T-cell (primary cell): ENCODE measurements around the gene HECTD4. TPM values are rescaled to one million over a fixed set of nuclear protein-coding genes. Genes with fewer than 3 reads are reported as not detected.
"Not testable (repeated sequence)": the region's sequence is repeated elsewhere in the genome, so short reads cannot be mapped to it uniquely, and the experiment has no call there.

ENCODE experiments used
- ATAC-seq, 4 experiments: fragments of 200-7000 bp in 3 of 4; fragments of 150-1000 bp in 1 of 4; cut with Tn5 transposase; replicated peaks in 1 of 4; 1 replicate in 3 of 4; 2 replicates in 1 of 4; pipeline ENCODE4 v1.10.0; 2021; ENCODE audit warnings: moderate library complexity in 3 of 4, mild to moderate bottlenecking in 2 of 4, moderate number of reproducible peaks in 1 of 4
- CTCF ChIA-PET, 2 donors: fragments of 300-600 bp; sonication (Branson Sonifier 250); formaldehyde crosslinking; loops; one replicate each; lab custom pipeline; 2022; ENCODE audit warnings: antibody characterized with exemption in 2 of 2; lab: Charles Lee
- POLR2A ChIA-PET, 2 donors: fragments of 300-600 bp; sonication (Branson Sonifier 250); formaldehyde crosslinking; loops; one replicate each; lab custom pipeline; 2022; ENCODE audit warnings: antibody characterized with exemption in 2 of 2; lab: Charles Lee
- DNase-seq, 35 experiments: peaks; one replicate each; pipeline versions ENCODE4 v3.0.0 to v3.0.0-alpha.2; 2013 to 2023
- H3K27ac ChIP-seq: one replicate; pipeline ENCODE4 v1.5.1; 2013; ENCODE audit warnings: low read length
- H3K27me3 ChIP-seq, 2 experiments: replicated peaks in 1 of 2; 1 replicate in 1 of 2; 2 replicates in 1 of 2; pipeline versions ENCODE4 v1.6.1 to v1.7.0; 2013; ENCODE audit warnings: low read length in 1 of 2, mixed read lengths in 1 of 2; ENCODE audit not compliant: control insufficient read depth in 2 of 2, insufficient read depth in 2 of 2; ENCODE audit errors: extremely low read depth in 1 of 2
- H3K36me3 ChIP-seq, 2 donors: 1 replicate in 1 of 2; 2 replicates in 1 of 2; pipeline versions ENCODE4 v1.6.1 to v1.7.0; 2013; ENCODE audit warnings: low read length in 1 of 2; ENCODE audit not compliant: control insufficient read depth in 2 of 2, insufficient read depth in 1 of 2; ENCODE audit errors: extremely low read depth in 1 of 2
- H3K4me1 ChIP-seq, 2 experiments: 1 replicate in 1 of 2; 2 replicates in 1 of 2; pipeline versions ENCODE4 v1.6.1 to v1.7.0; 2013; ENCODE audit warnings: low read length in 2 of 2, mixed read lengths in 1 of 2; ENCODE audit not compliant: insufficient read depth in 2 of 2, control insufficient read depth in 1 of 2; ENCODE audit errors: extremely low read depth in 1 of 2
- H3K4me3 ChIP-seq, 2 donors: 1 replicate in 1 of 2; 2 replicates in 1 of 2; pipeline versions ENCODE4 v1.5.1 to v1.7.0; 2013; ENCODE audit warnings: mild to moderate bottlenecking in 2 of 2, low read length in 1 of 2, moderate library complexity in 1 of 2; ENCODE audit not compliant: control insufficient read depth in 1 of 2; ENCODE audit errors: extremely low read depth in 1 of 2
- H3K9me3 ChIP-seq: 2 replicates; pipeline ENCODE4 v1.7.0; 2013
- H3K27ac Mint-ChIP-seq, 2 donors: one replicate each; pipeline ENCODE4 v1.8.0; 2020 to 2021; ENCODE audit warnings: mild to moderate bottlenecking in 2 of 2, mixed read lengths in 2 of 2
- H3K27me3 Mint-ChIP-seq, 2 donors: one replicate each; pipeline ENCODE4 v1.8.0; 2021 to 2022; ENCODE audit warnings: mixed read lengths in 2 of 2
- H3K36me3 Mint-ChIP-seq: one replicate; pipeline ENCODE4 v1.8.0; 2021; ENCODE audit warnings: mixed read lengths
- H3K4me1 Mint-ChIP-seq, 3 donors: one replicate each; pipeline ENCODE4 v1.8.0; 2020 to 2022; ENCODE audit warnings: mixed read lengths in 3 of 3, mild to moderate bottlenecking in 1 of 3
- H3K4me3 Mint-ChIP-seq, 3 donors: one replicate each; pipeline ENCODE4 v1.8.0; 2020 to 2022; ENCODE audit warnings: mild to moderate bottlenecking in 3 of 3, mixed read lengths in 3 of 3, moderate library complexity in 3 of 3
- H3K9me3 Mint-ChIP-seq, 3 donors: one replicate each; pipeline ENCODE4 v1.8.0; 2020 to 2022; ENCODE audit warnings: mixed read lengths in 3 of 3
- WGBS: methylation state at CpG from one replicate; pipeline ENCODE4 v1.1.5; 2013; ENCODE audit warnings: missing lambda C conversion rate; ENCODE audit not compliant: insufficient coverage; 5-methylcytosine and 5-hydroxymethylcytosine counted together
- total RNA-seq, 35 experiments: library from RNA in 6 of 35; stranded (reverse) in 6 of 35; fragments of 120-200 nt in 1 of 35; gene quantifications; one replicate each; pipeline versions ENCODE4 v1.2.1 to v1.2.4 and lab custom pipeline; 2013 to 2026

HECTD4 gene
- total RNA-seq, 5 donors from 2014 or later (not counting 1 experiment from before 2014, with no cell fraction given): 49.7 to 58.5 (median 53.7) TPM

DNA sequence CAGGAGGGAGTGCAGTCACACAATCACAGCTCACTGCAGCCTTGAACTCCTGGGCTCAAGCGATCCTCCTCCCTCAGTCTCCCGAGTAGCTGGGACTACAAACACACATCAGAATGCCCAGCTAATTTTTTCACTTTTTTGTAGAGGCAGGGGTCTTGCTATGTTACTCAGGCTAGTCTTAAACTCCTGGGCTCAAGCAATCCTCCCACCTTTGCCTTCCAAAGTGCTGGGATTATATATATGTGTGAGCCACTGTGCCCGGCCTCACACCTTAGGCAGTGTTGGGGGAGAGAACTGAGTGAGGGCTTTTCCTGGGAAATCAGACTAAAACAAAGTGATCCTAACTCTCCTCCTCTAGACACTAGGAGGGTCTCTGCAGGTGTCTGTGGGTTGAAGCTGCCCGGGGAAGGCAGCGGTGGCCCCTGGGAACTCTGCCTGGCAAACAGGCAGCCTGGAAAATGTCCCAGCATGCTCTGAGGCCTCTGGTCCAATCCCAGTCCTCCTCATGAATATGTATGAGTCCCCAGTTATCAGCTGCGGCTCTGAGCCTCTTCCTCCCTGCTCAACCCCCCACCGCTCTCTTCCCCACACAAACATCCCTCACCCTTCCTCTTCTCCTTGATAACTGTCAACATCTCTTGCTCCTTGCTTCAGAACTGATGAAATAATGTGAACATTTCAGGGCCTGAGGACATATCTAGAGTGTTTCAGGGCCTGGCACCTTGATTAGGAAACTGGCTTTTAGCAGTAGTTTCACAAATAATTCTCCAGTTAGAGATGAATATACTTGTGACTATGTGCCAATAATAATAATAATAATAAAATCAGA lies 265.8 kb downstream of the HECTD4 start:
- peak in 1 of 35 experiments; percentile 26 for DNase-seq
- ChIA-PET POLR2A (interaction anchor here (0.5 to 0.8 kb wide), 3 partner anchors 10 to 78 kb away, joined by 3 to 5 read pairs (median 4); no protein-coding TSS in a partner anchor), CTCF (no interaction called here)
- H3K36me3 ChIP-seq: no peaks in the 10 kb centered on the region
- peak overlapping the region in 1 of 3 donors; percentile 44 for H3K4me3 Mint-ChIP-seq
- H3K4me1 Mint-ChIP-seq: peaks cover 4 to 11% (median 6%) of the 10 kb centered on the region in 3 donors
- peak overlapping the region; percentile 17 to 62 for H3K27ac Mint-ChIP-seq
- H3K9me3 ChIP-seq: no peaks in the 10 kb centered on the region
- no peaks in the 10 kb centered on the region for H3K36me3 Mint-ChIP-seq
- no peaks in the 10 kb centered on the region for H3K27me3 Mint-ChIP-seq
- no peaks in the 10 kb centered on the region for H3K9me3 Mint-ChIP-seq
- no peak overlapping the region for H3K27ac ChIP-seq
- WGBS: 37% methylated on average over 4 of the region's 7 CpGs
- no peak overlapping the region for H3K4me3 ChIP-seq
- peaks cover 5% of the 10 kb centered on the region in 2 experiments for H3K4me1 ChIP-seq
- peaks cover 0 to 5% of the 10 kb centered on the region in 2 experiments for H3K27me3 ChIP-seq
- ATAC-seq: peak in 2 of 4 experiments; percentile 46 to 83

DNA sequence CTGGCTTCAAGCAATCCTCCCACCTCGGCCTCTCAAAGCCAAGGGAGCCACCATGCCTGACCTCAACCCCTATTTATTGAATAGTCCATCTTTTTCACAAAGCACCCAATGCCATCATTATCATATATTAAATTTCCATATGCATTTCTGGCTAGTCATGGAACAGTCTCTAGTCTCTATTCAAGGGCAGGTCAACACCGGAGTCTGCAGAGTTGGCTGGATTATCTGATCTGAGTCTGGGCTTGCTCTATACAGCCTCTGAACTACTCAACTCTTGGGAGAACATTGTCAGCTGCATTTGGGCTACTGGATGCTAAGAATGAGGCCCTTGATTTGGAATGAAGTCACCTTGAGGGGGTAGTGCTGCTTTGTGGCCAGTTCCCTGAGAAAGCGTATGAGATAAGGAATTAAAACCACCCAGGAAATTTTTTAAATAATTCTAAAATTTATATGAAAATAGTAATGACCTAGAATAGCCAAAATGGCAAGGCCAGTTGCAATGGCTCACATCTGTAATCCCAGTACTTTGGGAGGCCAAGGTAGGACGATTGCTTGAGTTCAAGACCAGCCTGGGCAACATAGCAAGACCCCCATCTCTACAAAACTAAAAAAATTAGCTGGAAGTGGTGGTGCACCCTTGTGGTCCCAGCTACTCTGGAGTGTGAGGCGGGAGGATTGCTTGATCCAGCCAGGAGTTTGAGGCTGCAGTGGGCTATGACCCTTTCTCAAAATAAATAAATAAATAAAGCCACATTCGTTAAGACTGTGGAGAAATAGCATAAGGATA lies 266.8 kb downstream of the HECTD4 start:
- POLR2A ChIA-PET: interaction anchor here in 1 of 2 donors (0.6 kb wide), 1 partner anchor 15 kb away, joined by 4 read pairs; no protein-coding TSS in a partner anchor

DNA sequence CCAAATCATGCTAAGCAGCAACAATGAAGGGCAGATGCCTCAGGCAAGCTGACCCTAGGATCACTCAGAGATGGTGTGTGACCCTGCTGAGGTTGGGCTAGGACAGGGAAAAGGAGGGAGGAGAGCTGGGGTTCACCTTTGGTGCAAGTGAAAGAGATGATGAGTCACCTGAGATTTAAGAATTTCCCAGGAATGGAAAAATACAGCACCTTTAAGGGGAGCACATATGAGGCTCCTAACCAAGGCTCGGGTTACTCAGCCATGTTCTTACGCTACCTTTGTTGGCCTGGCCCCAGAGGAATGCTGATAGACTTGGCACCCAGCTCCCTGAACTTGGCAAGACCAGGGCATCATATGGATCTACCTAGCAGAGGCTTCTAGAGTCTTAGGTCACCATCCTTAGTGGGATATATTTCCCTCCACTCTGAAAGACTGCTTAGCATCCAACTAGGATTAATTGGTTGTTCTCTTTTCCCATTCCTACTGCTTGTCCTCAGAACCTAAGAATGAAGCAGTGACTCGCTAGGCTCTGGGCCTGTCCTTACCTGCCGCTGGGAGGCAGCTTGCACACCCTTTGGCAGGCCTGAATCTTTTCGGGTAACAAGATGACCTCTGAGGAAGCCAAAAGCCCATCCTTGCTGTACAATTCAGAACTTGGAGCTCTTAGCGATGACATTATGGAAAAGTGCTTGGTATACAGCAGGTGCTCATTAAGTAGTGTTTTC lies 269.7 kb downstream of the HECTD4 start:
- WGBS: 91% methylated on average over 5 of the region's 6 CpGs
- Histone ChIP-seq H3K27ac (no peak overlapping the region), H3K4me1 (peaks cover 8 to 17% of the 10 kb centered on the region in 2 experiments), H3K27me3 (no peaks in the 10 kb centered on the region), H3K9me3 (no peaks in the 10 kb centered on the region), H3K4me3 (no peak overlapping the region), H3K36me3 (no peaks in the 10 kb centered on the region)
- DNase-seq (no peak), ATAC-seq (no peak)
- H3K4me3 Mint-ChIP-seq: no peak overlapping the region
- no peaks in the 10 kb centered on the region for H3K27me3 Mint-ChIP-seq
- H3K36me3 Mint-ChIP-seq: no peaks in the 10 kb centered on the region
- no peaks in the 10 kb centered on the region for H3K9me3 Mint-ChIP-seq
- ChIA-PET CTCF (interaction anchor here in 1 of 2 donors (1.2 kb wide), 1 partner anchor 13 kb away, joined by 3 read pairs; the partner anchor contains the start of gene TRAFD1), POLR2A (interaction anchor here (0.5 to 0.6 kb wide), 2 partner anchors 18 to 133 kb away, joined by 3 to 4 read pairs; no protein-coding TSS in a partner anchor)
- peaks cover 15 to 18% (median 17%) of the 10 kb centered on the region in 3 donors for H3K4me1 Mint-ChIP-seq
- H3K27ac Mint-ChIP-seq: no peak overlapping the region

More for the DNA sequence above, 266.8 kb downstream of the HECTD4 start:
- H3K4me1 Mint-ChIP-seq: peaks cover 4 to 11% (median 6%) of the 10 kb centered on the region in 3 donors
- Histone ChIP-seq H3K27me3 (peaks cover 0 to 5% of the 10 kb centered on the region in 2 experiments), H3K4me1 (peaks cover 5% of the 10 kb centered on the region in 2 experiments), H3K36me3 (no peaks in the 10 kb centered on the region), H3K9me3 (no peaks in the 10 kb centered on the region), H3K4me3 (no peak overlapping the region), H3K27ac (no peak overlapping the region)
- no peaks in the 10 kb centered on the region for H3K27me3 Mint-ChIP-seq
- no peaks in the 10 kb centered on the region for H3K9me3 Mint-ChIP-seq
- H3K4me3 Mint-ChIP-seq: no peak overlapping the region
- CTCF ChIA-PET: no interaction called here
- H3K36me3 Mint-ChIP-seq: no peaks in the 10 kb centered on the region
- no peak overlapping the region for H3K27ac Mint-ChIP-seq
- DNase-seq (no peak), ATAC-seq (no peak)
- WGBS: no CpG with 5 or more reads among the region's 6 CpGs

DNA sequence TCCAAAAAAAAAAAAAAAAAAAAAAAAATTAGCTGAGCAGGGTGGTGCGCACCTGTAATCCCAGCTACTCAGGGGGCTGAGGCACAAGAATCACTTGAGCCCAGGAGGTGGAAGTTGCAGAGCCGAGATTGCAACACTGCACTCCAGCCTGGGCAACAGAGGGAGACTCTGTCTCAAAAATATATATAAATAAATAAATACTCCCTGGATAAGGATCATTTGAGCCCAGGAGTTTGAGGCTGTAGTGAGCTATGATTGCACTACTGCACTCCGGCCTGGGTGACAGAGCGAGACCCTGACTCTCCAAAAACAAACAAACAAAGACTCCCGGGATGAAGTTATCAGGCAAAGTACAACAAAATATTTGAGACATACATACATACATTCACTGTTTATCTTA lies 270.3 kb downstream of the HECTD4 start:
- no peak for DNase-seq
- no peaks in the 10 kb centered on the region for H3K36me3 Mint-ChIP-seq
- peaks cover 12 to 23% of the 10 kb centered on the region in 2 experiments for H3K4me1 ChIP-seq
- no peak overlapping the region for H3K27ac Mint-ChIP-seq
- no peak overlapping the region for H3K4me3 ChIP-seq
- no peaks in the 10 kb centered on the region for H3K27me3 ChIP-seq
- ChIA-PET POLR2A (interaction anchor here in 1 of 2 donors (0.5 kb wide), 1 partner anchor 19 kb away, joined by 3 read pairs; no protein-coding TSS in a partner anchor), CTCF (no interaction called here)
- no peaks in the 10 kb centered on the region for H3K27me3 Mint-ChIP-seq
- H3K9me3 ChIP-seq: no peaks in the 10 kb centered on the region
- peaks cover 19 to 24% (median 20%) of the 10 kb centered on the region in 3 donors for H3K4me1 Mint-ChIP-seq
- H3K36me3 ChIP-seq: no peaks in the 10 kb centered on the region
- no peak overlapping the region for H3K4me3 Mint-ChIP-seq
- WGBS: no CpG with 5 or more reads among the region's 5 CpGs
- no peaks in the 10 kb centered on the region for H3K9me3 Mint-ChIP-seq
- no peak for ATAC-seq
- H3K27ac ChIP-seq: no peak overlapping the region

DNA sequence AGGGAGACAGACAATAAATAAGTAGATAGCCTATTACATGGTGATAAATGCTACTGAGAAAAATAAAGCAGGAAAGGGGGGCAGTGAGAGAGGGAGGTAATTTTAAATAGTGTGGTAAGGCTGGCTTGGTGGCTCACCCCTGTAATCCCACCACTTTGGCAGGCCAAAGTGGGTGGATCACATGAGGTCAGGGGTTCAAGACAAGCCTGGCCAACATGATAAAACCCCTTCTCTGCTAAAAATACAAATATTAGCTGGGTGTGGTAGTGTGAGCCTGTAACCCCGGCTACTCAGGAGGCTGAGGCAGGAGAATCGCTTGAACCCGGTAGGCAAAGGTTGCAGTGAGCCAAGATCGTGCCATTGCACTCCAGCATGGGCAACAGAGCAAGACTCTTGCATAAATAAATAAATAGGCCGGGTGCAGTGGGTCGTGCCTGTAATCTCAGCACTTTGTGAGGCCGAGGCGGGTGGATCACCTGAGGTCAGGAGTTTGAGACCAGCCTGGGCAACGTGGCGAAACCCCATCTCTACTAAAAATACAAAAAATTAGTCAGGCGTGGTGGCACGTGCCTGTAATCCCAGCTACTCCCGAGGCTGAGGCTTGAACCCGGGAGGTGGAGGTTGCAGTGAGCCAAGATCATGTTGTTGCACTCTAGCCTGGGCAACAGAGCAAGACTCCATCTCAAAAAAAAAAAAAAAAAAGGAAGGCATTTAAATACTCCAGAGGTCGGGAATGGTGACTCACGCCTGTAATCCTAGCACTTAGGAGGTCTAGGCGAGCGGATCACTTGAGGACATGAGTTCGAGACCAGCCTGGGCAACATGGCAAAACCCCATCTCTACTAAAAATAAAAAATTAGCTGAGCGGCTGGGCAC lies 271.2 kb downstream of the HECTD4 start:
- H3K27ac ChIP-seq, H3K27me3 ChIP-seq, H3K9me3 ChIP-seq, H3K27me3 Mint-ChIP-seq, H3K36me3 Mint-ChIP-seq, CTCF ChIA-PET, H3K4me3 Mint-ChIP-seq, H3K9me3 Mint-ChIP-seq, ATAC-seq, H3K36me3 ChIP-seq, DNase-seq, H3K4me3 ChIP-seq: not testable (repeated sequence)
- POLR2A ChIA-PET: interaction anchor here in 1 of 2 donors (1.2 kb wide), 1 partner anchor 14 kb away, joined by 3 read pairs; the partner anchor contains the start of gene TRAFD1
- H3K4me1 ChIP-seq: peaks cover 8 to 24% of the 10 kb centered on the region in 2 experiments
- 95% methylated on average over 12 of the region's 20 CpGs for WGBS
- peak overlapping the region in 1 of 2 donors; percentile 9 for H3K27ac Mint-ChIP-seq
- H3K4me1 Mint-ChIP-seq: peaks cover 22 to 28% (median 24%) of the 10 kb centered on the region in 3 donors
